HG02623 (cell line): Measurements from ENCODE around the gene RBM42.
"Not testable (repeated sequence)": the region's sequence is repeated elsewhere in the genome, so short reads cannot be mapped to it uniquely, and the experiment has no call there.

Experiments
- ATAC-seq: cut with Tn5 transposase; IDR thresholded peaks from one replicate; pipeline ENCODE4 v1.9.1; 2021; ENCODE audit warnings: moderate library complexity; ENCODE audit not compliant: unreplicated experiment

Gene RBM42

DNA sequence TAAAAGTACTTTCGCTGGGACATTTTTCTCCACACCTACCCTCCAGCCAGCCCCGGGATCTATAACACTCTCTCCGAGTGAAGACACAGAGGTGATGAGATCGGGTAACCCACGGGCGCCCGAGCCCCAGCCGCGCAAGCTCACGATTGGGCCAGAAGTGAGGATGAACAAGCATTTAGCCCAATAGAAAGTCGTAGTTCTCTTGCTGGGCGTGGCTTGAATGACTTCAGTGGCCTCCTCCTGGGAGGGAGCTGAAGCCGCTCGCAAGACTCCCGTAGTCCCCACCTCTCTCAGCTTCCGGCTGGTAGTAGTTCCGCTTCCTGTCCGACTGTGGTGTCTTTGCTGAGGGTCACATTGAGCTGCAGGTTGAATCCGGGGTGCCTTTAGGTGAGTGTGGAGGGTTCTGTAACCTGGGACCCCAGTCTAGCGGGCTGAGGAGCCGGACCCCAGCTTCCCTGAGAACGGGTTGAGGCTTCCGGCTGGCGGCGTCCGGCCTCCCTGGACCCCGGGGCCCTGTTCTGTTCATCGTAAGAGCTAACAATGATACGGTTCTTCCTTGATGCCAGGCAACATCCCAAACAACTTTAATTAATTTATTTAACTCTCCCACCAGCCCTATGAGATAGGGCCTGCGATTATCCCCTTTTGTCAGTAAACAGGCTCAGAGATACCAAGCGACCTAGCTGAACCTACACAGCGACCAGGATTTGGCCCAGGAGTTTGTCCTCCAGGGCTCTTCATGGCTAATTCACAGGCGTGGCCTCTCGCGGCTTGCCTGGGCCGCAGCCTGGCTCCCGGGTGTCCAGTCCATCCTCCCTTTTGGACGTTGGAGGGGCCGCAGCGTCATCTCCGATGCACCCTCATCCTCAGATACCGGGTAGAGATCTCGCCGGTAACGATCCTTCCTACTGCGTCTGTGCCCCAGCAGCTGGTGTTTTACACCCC lies 19.5 kb downstream of the RBM42 start, which contains the start of gene COX6B1:
Gene COX6B1 (plus strand): TSS at position 307 of the 945 bp plus-strand sequence. CDS start 2,921 bp downstream, outside the sequence.
- peak; percentile 60 for ATAC-seq

DNA sequence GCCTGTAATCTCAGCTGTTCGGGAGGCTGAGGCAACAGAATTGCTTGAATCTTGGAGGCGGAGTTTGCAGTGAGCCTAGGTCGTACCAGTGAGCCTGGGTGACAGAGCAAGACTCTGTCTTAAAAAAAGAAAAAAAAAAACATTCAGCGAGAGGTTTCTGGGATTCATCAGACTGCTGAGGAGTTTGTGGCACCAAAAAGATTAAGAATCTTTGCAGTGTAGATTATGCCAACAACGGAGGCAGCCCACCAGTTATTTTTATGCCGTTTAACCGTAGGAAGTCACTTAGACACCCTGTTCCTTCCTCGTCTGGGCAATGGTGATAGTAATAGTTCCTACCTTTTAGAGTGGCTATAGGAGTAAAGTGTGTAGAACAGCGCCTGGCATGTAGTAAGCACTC lies 21.7 kb downstream of the RBM42 start:
- ATAC-seq, result no peak

DNA sequence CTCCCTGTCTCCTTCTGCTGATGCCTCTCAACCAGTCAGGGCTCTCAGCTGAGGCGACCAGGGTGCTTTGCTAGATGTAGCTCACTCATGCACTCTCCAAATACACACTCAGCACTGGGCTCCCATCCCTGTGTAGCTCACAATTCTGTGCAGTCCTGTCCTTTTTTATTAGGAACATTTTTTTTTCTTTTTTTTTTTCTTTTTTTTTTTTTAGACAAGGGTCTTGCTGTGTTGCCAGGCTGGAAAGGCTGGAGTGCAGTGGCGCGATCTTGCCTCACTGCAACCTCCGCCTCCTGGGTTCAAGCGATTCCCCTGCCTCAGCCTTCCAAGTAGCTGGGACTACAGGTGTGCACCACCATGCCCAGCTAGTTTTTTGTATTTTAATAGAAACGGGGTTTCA lies 26.0 kb downstream of the RBM42 start:
- not testable (repeated sequence) for ATAC-seq

DNA sequence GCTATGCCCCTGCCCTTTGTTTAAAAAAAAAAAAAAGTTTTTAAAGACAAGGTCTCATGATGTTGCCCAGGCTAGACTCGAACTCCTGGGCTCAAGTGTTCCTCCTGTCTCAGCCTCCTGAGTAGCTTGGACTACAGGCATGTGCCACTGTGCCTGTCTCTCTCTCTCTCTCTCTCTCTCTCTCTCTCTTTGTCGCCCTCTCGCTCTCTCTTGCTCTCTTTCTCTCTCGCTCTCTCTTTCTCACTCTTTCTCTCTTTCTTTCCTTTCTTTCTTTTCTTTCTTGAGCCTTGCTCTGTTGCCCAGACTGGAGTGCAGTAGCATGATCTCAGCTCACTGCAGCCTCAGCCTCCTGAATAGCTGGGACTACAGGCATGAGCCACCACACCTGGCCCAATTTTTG lies 26.8 kb downstream of the RBM42 start:
- ATAC-seq, result no peak

DNA sequence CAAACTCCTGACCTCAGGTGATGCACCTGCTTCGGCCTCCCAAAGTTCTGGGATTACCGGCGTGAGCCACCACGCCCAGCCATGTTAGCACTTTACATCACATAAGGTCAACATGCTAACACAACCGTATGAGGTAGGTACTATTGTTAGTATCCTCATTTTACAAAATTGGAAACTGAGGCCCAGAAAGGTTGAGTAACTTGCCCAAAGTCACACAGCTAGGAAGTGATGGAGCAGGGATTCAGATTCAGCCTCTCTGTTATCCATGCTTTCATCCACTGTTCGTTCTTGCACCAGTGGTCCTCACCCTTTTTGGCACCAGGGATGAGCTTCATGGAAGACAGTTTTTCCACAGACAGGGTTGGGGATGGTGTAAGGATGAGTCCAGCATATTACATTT lies 27.9 kb downstream of the RBM42 start:
- ATAC-seq, result no peak

DNA sequence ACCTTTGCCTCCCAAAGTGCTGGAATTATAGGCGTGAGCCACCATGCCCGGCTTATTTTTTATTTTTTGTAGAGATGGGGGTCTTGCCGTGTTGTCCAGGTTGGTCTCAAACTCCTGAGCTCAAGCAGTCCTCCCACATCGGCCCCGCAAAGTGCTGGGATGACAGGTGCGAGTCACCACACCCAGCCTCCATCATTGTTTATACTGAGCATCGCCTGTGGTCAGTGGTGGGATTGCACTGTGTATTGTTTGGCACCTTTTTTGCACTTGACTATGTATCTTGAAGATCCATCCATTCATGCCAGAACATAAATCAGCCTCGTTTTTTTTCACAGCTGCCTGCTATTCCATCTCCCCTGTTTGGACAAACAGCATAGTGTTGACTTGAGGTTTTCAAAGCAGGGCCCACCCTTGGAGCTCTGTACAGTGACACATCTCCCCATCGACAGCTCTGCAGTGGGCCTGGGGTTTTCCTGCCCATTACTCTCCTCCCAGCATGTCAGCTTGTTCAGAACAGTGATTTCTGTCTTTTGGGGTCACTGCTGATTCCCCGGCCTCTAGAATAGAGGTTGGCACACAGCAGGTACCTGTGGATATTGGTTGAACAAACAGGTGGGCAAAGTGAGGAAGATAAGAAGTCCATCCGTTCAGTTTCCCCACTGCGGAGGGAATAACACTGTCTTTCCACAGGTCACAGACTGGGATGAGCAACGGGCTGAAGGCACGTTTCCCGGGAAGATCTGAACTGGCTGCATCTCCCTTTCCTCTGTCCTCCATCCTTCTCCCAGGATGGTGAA lies 29.3 kb downstream of the RBM42 start:
- no peak for ATAC-seq

DNA sequence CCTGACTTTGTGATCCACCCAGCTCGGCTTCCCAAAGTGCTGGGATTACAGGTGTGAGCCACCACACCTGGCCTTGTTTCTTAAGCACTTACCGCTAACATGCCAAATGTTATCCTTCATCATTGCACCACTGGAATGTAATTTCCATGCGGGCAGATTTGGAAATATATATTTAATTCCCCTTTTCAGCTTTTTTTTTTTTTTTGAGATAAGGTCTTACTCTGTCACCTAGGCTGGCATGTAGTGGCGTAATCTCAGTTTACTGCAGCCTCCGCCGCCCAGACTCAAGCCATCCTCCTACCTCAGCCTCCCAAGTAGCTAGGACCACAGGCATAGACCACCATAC lies 33.1 kb downstream of the RBM42 start:
- ATAC-seq, result no peak

DNA sequence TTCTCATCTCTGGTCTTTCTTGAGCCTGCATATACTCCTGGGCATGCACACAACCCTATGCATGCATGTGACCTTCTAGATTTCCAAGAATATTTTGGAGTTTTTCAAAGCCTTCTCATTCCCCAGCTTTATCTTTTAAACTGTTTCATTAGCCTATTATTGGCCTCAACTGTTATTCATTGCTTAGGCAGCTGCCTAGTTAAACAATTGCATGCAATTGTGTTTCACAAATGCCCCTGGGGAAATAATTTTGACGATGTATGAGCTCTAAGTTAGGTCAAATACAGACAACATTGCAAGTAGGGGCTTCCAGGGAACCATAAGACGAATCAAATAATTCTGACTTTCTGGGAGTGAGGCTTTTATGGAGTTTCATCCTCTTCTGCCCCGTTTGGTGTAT lies 35.1 kb downstream of the RBM42 start:
- no peak for ATAC-seq

DNA sequence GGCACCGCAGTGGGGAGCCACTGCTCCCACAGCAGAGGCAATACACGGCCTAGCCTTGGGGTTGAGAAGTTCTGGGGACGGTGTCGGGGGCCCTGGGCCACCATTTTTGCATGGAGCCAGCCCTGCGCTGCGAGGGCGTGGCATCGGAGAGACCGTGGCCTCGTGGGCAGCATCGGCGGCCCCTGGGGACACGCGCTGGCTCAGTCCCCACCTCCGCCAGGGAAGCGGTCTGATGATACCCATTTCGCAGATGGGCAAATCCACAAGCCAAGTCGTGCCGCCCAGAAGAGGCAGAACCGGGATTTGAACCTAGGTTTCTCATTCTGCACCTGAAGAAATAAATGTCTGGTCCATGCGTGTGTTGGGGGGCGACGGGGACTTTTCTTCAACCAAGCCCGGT lies 36.3 kb downstream of the RBM42 start:
- ATAC-seq, result no peak

DNA sequence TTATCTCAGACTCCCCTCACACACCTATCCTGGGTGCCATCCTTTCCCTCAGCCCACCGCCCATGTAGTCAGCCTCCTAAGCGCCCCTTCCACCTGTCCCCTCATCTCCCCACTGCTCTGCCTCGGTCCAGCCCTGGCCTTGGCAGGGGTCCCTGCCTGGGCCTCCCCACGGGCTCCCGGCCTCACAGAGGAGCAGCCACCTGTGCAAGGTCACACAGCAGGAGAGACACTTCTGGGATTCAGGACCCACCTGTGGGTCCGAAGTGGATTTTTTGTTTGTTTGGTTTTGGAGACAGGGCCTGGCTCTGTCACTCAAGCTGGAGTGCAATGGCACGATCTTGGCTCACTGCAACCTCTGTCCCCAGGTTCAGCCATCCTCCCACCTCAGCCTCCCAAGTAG lies 36.8 kb downstream of the RBM42 start:
- ATAC-seq, result no peak

DNA sequence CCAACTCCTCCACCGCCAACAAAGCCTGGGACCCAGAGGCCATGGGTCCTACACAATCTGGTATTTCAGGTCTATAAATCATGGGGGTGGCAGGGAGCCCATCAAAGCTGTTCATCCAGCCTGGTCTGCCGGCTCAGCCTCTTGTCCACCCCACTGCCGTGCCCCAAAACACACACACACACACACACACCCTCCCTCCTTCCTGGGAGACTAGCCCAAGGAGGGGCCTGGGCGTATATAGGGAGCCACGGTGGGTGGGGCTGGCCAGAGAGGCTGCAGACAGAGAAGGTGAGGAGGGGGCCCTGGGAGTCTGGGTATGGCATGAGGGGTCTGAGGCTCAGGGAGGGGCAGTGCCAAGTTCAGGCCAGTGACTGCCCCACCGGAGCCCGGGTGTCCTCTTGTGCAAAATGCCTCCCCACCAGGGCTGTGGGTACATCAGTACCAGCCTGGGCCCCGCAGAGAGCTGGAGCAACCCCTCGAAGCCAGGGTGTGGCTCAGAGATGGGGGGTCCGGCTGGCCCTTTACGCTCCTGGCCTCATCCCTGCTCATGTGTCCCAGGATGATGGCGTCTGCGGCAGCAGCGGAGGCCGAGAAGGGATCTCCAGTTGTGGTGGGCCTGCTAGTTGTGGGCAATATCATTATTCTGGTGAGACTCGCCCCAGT lies 37.5 kb downstream of the RBM42 start, which contains the start of gene UPK1A:
Gene UPK1A (plus strand): TSS at position 267 of the 663 bp plus-strand sequence. CDS start 296 bp downstream, at position 563.
- ATAC-seq, result no peak

DNA sequence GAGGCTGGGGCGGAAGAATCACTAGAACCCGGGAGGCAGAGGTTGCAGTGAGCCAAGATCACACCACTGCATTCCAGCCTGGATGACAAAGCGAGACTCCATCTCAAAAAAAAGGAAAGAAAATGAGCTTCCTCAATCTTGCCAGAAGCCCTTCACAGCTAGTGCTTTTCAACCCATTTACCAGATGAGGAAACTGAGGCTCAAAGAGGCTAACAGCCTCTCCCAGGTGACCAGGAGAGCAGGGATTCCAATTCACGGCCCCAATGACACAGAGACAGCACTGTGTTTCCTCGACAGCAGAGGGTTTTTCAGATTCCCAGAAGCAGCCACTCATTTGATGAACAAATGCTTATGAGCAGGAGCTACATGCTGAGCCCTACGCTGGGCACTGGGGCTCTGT lies 40.7 kb downstream of the RBM42 start:
- ATAC-seq, result no peak

DNA sequence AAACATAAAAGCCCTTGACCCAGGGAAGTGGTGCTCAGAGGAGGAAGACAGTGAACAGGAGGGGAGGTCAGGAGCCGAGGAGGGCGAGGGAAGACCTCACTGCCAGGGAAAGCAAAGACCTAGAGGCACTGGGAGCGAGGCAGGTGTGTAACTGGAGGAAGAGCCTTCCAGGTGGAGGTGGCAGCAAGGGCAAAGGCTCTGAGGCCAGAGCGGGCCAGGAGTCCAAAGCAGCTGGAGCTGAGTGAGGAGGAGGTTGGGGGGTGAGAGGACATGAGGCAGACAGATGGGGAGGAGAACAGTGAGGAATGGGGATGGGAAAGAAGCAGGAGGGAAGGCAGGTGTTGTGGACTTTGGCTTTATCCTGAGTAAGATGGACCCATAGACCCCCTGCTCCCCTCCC lies 41.1 kb downstream of the RBM42 start:
- ATAC-seq, result no peak

DNA sequence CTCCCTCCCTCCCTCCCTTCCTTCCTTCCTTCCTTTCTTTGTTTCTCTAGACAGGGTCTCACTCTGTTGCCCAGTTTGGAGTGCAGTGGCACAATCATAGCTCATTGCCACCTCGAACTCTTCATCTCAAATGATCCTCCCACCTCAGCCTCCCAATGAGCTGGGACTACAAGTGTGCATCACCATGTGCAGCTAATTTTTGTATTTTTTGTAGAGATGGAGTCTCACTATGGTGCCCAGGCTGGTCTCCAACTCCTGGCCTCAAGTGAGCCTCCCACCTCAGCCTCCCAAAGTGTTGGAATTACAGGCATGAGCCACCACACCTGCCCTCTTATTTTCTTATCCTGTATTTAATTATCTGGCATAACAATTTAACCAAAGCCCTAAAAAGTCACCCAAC lies 41.9 kb downstream of the RBM42 start:
- no peak for ATAC-seq

DNA sequence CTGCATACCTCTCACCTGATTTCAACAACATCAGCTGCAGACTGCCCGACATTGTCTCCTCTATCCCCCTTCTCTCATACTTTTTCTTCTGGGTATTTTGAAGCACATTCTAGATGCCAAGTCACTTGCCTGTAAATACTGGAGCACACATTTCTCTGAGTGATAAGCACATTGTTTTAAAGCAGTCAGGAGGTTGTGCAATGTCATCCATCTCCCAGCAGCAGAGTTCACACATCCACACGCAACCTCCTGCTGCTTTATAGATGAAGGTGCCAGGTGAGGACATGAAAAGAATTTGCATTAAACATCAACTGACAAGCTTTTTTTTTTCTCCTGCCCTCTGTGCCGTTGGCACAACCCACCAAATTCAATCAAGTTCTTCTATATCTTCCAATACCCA lies 43.0 kb downstream of the RBM42 start:
- ATAC-seq, result no peak

DNA sequence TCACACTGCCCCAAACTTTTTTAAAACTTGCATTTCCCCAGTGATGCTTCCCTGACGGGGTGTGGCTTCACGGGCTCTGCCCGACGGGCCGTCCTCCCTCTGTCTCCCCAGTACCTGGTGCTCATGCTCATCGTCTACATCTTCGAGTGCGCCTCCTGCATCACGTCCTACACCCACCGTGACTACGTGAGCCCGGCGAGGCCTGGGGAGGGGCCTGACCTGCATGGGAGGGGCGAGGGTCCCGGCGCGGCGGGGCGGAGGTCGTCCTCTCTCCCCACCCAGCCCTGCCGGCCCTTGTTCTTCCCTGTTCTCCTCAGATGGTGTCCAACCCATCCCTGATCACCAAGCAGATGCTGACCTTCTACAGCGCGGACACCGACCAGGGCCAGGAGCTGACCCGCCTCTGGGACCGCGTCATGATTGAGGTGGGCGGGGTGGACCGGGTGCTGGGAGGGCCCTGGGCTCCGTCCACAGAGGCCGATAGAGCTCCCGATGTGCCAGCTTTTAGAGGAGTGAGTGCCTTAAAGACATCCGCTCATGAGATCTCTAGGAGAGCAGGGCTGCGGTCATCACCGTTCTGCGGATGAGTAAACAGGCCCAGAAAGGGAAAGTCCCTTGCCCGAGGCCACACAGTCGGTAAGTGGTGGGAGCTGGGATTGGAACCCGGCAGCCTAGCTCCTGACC lies 44.4 kb downstream of the RBM42 start:
- ATAC-seq, result no peak

DNA sequence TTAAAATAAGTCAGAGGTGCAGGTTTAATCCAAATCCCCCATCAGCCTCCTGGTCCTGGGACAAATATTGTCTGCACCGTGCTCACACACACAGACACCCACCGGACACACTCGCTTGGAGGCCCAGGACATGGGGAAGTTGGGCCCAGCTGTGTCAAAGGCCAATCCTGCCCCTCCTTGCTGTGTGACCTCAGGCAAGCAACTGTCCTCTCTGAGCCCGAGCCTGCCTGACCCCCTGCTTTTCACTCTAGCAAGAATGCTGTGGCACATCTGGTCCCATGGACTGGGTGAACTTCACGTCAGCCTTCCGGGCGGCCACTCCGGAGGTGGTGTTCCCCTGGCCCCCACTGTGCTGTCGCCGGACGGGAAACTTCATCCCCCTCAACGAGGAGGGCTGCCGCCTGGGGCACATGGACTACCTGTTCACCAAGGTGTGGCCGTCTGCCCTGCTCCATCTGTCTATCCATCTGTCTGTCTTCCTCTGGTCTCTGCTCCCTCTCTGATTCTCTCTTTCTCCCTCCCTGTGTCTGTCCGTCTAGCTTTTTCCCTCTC lies 46.8 kb downstream of the RBM42 start:
- ATAC-seq, result no peak
